Ramos (cell line): ENCODE data around the gene SCYGR3.

ENCODE experiments used
- in situ Hi-C: fragments of 300-500 bp; cut with MboI; formaldehyde crosslinking; loops from one replicate; pipeline ENCODE4 v1.14.3; 2022; ENCODE audit warnings: low sequenced_read_pairs; ENCODE audit not compliant: unreplicated experiment

SCYGR3 gene

DNA sequence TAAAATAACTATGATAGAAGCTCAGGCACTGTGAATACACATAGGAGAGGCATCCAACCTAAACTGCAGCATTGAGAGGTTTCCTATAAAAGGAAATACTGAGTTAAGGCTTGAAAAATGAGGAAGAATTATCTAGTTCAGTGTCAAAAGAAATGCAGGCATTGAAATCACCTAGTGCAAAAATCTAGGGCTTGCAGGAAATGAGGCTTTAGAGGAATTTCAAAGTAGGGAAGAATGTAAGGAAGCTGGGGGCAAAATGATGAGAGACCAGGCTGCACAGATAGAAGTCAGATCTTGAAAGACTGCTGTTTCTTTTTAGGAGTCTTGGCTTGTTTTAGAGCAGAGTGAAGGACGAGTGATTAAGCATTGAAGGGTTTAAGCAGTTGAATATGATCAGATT, 44.0 kb downstream of the SCYGR3 start:
- in situ Hi-C loops = no loop called here

DNA sequence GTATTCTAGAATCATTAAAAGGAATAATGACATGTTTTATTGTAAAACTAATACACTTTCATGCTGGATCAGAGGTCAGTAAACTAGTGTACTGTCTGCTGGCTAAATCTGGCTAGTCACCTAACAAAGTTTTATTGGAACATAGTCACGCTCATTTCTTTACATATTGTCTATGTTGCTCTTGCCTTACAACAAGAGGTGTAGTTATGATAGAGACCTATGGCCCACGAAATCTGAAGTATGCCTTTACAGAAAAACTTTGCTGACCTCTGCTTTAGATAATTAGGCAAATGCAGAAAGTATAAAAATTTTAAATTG, 45.8 kb downstream of the SCYGR3 start:
- in situ Hi-C loops = no loop called here

DNA sequence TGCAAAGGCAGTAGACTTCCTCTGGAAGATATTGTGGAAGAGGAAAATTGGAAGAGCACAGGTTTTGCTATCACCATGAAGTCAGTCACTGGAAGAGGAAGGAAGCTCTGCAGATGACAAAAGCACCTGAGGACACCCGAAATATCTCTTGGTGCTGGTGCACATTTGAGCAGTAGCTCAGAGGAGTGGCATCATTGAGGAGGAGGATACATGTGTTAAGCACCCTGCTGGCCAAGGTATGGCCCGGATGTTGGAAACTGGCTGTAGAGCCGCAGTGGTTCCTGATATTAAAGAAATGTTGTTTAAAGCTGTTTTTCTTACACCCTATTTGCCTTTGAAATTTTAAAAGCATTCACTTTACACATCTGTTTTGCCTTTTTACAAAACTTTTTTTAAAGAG, 48.6 kb downstream of the SCYGR3 start:
- in situ Hi-C loops = no loop called here

DNA sequence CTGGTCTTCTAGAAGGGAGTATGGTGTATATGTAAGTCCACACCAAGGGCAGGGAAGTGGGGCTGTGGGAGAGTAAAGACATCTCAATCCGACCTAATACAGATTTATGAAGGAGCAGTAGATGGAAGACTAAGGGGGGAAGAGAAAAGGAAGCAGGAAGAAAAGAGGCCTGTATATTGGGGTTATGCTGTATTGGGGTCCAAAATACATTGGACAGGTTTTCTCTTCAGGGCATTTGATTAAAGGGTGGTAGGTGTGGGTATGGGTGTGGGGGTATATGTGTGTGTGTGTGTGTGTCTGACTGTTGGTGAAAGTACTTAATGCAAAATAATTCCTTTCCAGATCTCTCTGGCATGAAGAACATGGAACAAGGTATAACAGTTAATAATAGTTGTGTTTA, 49.6 kb downstream of the SCYGR3 start:
- in situ Hi-C loops = no loop called here
